ENCODE data around the gene NIP7.

Gene NIP7

GRCh38 chr16:69376393-69377059, 37.0 kb downstream of the NIP7 start:
- TF ChIP-seq FOXP2 (optimal IDR thresholded peaks at IDR 0.05; ENCODE audit: borderline replicate concordance, extremely low read depth, extremely low read length, insufficient read depth) (no peak), POLR2AphosphoS5 (IDR thresholded peaks at IDR 0.05; ENCODE audit: low read depth, low read length) (no peak), REST (IDR thresholded peaks at IDR 0.05; ENCODE audit: insufficient read depth in 1 of 2, low read depth in 2 of 2, low read length in 2 of 2) (no peak), TAF1 (IDR thresholded peaks at IDR 0.05; ENCODE audit: borderline replicate concordance, insufficient read depth, low read length) (no peak), SIN3A (IDR thresholded peaks at IDR 0.05; ENCODE audit: borderline replicate concordance, insufficient read depth, low read length) (no peak)

DNA sequence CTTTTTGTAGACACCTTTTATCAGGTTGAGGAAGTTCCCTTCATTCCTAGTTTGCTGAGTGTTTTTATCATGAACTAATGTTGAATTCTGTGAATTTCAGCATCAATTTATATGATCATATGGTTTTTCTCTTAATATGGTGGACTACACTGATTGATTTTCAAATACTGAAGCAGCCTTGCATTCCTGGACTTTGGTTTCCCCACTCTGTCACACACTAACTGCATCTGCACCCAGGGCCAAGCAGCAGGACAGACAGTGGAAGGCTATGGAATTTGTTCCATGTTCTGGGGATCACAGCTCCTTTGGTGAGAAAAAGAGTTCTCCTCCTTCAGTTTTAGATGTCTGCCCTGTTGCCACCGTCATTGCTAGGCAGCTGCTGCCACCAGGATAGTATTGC, 38.5 kb downstream of the NIP7 start:
- TF ChIP-seq TAF1 (IDR thresholded peaks at IDR 0.05; ENCODE audit: borderline replicate concordance, insufficient read depth, low read length) (no peak), FOXP2 (optimal IDR thresholded peaks at IDR 0.05; ENCODE audit: borderline replicate concordance, extremely low read depth, extremely low read length, insufficient read depth) (no peak), POLR2AphosphoS5 (IDR thresholded peaks at IDR 0.05; ENCODE audit: low read depth, low read length) (no peak), REST (IDR thresholded peaks at IDR 0.05; ENCODE audit: insufficient read depth in 1 of 2, low read depth in 2 of 2, low read length in 2 of 2) (no peak), SIN3A (IDR thresholded peaks at IDR 0.05; ENCODE audit: borderline replicate concordance, insufficient read depth, low read length) (no peak)

DNA sequence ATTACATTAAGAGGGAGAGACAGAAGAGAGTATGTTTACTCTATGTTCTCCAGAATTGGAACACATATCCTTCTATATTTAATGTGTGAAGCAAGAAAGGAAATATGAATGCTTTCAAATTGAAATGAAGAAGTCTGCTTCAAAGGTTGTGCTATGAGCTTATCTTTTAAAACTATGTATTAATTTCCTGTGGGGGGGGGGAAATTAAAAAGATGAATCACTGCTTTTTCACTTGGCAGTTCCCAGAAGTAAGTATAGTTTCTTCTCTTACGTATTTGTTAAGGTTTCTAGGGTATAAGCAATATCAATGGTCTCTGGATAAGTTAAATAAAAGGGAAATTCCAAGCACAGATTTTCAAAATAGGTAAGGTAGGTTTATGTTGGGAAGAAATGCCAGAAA, 39.2 kb downstream of the NIP7 start:
- TF ChIP-seq FOXP2 (optimal IDR thresholded peaks at IDR 0.05; ENCODE audit: borderline replicate concordance, extremely low read depth, extremely low read length, insufficient read depth) (no peak), POLR2AphosphoS5 (IDR thresholded peaks at IDR 0.05; ENCODE audit: low read depth, low read length) (no peak), REST (IDR thresholded peaks at IDR 0.05; ENCODE audit: insufficient read depth in 1 of 2, low read depth in 2 of 2, low read length in 2 of 2) (no peak), TAF1 (IDR thresholded peaks at IDR 0.05; ENCODE audit: borderline replicate concordance, insufficient read depth, low read length) (no peak), SIN3A (IDR thresholded peaks at IDR 0.05; ENCODE audit: borderline replicate concordance, insufficient read depth, low read length) (no peak)

GRCh38 chr16:69381231-69381630, 41.7 kb downstream of the NIP7 start:
- TF ChIP-seq POLR2AphosphoS5 (IDR thresholded peaks at IDR 0.05; ENCODE audit: low read depth, low read length) (no peak), REST (IDR thresholded peaks at IDR 0.05; ENCODE audit: insufficient read depth in 1 of 2, low read depth in 2 of 2, low read length in 2 of 2) (no peak), FOXP2 (optimal IDR thresholded peaks at IDR 0.05; ENCODE audit: borderline replicate concordance, extremely low read depth, extremely low read length, insufficient read depth) (no peak), TAF1 (IDR thresholded peaks at IDR 0.05; ENCODE audit: borderline replicate concordance, insufficient read depth, low read length) (no peak), SIN3A (IDR thresholded peaks at IDR 0.05; ENCODE audit: borderline replicate concordance, insufficient read depth, low read length) (no peak)

Data from PFSK-1 (cell line).